ENCODE data around the gene P3R3URF. TPM values are rescaled to one million over a fixed set of nuclear protein-coding genes. Genes with fewer than 3 reads are reported as not detected.

The P3R3URF gene
- total and polyA plus RNA-seq, 9 of the 15 experiments (the other 6 are each of a cell fraction or from before 2014, with no cell fraction given) = not detected

DNA sequence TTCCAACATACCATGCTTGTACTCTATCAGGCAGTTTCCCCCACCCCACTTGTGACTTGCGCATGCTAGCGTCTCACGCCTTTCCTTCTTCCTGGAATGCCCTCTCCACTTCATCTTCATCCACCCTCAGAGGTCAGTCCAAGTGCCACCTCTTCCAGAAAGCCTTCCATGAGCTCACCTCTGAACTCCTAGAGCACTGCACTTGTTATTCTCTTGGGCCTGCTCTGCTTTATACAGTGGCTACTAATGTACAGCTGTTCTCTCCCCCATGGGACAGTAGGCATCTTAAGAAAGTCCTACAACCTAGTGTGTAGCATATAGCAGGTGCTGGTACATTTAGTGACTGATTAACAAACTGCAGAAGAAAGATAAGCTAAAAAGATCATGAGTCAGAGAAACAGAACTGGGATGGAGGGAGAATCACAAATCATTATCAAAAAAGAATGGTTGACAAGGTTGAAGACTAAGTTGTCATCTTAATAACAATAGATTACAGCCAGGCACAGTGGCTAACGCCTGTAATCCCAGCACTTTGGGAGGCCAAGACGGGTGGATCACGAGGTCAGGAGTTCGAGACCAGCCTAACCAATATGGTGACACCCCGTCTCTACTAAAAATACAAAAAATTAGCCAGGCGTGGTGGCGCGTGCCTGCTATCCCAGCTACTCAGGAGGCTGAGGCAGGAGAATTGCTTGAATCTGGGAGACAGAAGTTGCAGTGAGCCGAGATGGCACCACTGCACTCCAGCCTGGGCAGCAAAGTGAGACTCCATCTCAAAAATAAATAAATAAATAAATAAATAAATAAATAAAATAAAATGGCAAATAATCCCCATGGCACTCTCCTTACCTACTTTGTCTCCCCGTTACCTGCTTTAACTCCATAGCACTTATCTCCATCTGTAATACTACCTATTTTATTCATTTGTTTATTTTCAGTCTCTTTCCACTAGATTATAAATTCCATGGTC, 17.7 kb downstream of the P3R3URF start (continued):
- TF ChIP-seq, protein P1, sequence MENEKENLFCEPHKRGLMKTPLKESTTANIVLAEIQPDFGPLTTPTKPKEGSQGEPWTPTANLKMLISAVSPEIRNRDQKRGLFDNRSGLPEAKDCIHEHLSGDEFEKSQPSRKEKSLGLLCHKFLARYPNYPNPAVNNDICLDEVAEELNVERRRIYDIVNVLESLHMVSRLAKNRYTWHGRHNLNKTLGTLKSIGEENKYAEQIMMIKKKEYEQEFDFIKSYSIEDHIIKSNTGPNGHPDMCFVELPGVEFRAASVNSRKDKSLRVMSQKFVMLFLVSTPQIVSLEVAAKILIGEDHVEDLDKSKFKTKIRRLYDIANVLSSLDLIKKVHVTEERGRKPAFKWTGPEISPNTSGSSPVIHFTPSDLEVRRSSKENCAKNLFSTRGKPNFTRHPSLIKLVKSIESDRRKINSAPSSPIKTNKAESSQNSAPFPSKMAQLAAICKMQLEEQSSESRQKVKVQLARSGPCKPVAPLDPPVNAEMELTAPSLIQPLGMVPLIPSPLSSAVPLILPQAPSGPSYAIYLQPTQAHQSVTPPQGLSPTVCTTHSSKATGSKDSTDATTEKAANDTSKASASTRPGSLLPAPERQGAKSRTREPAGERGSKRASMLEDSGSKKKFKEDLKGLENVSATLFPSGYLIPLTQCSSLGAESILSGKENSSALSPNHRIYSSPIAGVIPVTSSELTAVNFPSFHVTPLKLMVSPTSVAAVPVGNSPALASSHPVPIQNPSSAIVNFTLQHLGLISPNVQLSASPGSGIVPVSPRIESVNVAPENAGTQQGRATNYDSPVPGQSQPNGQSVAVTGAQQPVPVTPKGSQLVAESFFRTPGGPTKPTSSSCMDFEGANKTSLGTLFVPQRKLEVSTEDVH (IDR thresholded peaks at IDR 0.05; ENCODE audit: low read depth, partially characterized antibody) = peak; percentile 74
- TF ChIP-seq SLC30A9 (CRISPR knock-in tag; IDR thresholded peaks at IDR 0.05) (no peak), ZNF175 (CRISPR knock-in tag; IDR thresholded peaks at IDR 0.05; ENCODE audit: low read depth) (peak; percentile 95), CBX5 (IDR thresholded peaks at IDR 0.05; ENCODE audit: borderline replicate concordance, low read depth) (peak; percentile 14; the same call in 1 of the 2 replicates), MTA2 (IDR thresholded peaks at IDR 0.05; ENCODE audit: low read depth) (peak; percentile 99), TRIM24 (IDR thresholded peaks at IDR 0.05) (peak; percentile 99), ZNF165 (CRISPR knock-in tag; IDR thresholded peaks at IDR 0.05; ENCODE audit: borderline replicate concordance) (no peak), FOSL1 (tag; conservative IDR thresholded peaks at IDR 0.05) (peak; percentile 99), PHF20 (IDR thresholded peaks at IDR 0.05; ENCODE audit: partially characterized antibody) (peak; percentile 77), POLR2B (IDR thresholded peaks at IDR 0.05; ENCODE audit: low read depth, partially characterized antibody) (no peak), SPI1 (IDR thresholded peaks at IDR 0.05; ENCODE audit: borderline replicate concordance, low read depth, low read length) (no peak), TGIF2 (CRISPR knock-in tag; IDR thresholded peaks at IDR 0.05) (no peak), HNRNPLL (IDR thresholded peaks at IDR 0.05; ENCODE audit: low read depth, low read length, poor library complexity, severe bottlenecking) (peak; percentile 39), TRIM28 (IDR thresholded peaks at IDR 0.05) (peak; percentile 86)
- TF ChIP-seq, protein P2, sequence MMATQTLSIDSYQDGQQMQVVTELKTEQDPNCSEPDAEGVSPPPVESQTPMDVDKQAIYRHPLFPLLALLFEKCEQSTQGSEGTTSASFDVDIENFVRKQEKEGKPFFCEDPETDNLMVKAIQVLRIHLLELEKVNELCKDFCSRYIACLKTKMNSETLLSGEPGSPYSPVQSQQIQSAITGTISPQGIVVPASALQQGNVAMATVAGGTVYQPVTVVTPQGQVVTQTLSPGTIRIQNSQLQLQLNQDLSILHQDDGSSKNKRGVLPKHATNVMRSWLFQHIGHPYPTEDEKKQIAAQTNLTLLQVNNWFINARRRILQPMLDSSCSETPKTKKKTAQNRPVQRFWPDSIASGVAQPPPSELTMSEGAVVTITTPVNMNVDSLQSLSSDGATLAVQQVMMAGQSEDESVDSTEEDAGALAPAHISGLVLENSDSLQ (IDR thresholded peaks at IDR 0.05) = peak; percentile 96
- TF ChIP-seq, protein P3, sequence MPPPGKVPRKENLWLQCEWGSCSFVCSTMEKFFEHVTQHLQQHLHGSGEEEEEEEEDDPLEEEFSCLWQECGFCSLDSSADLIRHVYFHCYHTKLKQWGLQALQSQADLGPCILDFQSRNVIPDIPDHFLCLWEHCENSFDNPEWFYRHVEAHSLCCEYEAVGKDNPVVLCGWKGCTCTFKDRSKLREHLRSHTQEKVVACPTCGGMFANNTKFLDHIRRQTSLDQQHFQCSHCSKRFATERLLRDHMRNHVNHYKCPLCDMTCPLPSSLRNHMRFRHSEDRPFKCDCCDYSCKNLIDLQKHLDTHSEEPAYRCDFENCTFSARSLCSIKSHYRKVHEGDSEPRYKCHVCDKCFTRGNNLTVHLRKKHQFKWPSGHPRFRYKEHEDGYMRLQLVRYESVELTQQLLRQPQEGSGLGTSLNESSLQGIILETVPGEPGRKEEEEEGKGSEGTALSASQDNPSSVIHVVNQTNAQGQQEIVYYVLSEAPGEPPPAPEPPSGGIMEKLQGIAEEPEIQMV (tag; conservative IDR thresholded peaks at IDR 0.05; ENCODE audit: low read depth) = no peak
- TF ChIP-seq, protein P4, sequence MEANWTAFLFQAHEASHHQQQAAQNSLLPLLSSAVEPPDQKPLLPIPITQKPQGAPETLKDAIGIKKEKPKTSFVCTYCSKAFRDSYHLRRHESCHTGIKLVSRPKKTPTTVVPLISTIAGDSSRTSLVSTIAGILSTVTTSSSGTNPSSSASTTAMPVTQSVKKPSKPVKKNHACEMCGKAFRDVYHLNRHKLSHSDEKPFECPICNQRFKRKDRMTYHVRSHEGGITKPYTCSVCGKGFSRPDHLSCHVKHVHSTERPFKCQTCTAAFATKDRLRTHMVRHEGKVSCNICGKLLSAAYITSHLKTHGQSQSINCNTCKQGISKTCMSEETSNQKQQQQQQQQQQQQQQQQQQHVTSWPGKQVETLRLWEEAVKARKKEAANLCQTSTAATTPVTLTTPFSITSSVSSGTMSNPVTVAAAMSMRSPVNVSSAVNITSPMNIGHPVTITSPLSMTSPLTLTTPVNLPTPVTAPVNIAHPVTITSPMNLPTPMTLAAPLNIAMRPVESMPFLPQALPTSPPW (CRISPR knock-in tag; IDR thresholded peaks at IDR 0.05) = peak; percentile 82
- TF ChIP-seq, protein P5, sequence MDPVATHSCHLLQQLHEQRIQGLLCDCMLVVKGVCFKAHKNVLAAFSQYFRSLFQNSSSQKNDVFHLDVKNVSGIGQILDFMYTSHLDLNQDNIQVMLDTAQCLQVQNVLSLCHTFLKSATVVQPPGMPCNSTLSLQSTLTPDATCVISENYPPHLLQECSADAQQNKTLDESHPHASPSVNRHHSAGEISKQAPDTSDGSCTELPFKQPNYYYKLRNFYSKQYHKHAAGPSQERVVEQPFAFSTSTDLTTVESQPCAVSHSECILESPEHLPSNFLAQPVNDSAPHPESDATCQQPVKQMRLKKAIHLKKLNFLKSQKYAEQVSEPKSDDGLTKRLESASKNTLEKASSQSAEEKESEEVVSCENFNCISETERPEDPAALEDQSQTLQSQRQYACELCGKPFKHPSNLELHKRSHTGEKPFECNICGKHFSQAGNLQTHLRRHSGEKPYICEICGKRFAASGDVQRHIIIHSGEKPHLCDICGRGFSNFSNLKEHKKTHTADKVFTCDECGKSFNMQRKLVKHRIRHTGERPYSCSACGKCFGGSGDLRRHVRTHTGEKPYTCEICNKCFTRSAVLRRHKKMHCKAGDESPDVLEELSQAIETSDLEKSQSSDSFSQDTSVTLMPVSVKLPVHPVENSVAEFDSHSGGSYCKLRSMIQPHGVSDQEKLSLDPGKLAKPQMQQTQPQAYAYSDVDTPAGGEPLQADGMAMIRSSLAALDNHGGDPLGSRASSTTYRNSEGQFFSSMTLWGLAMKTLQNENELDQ (CRISPR knock-in tag; IDR thresholded peaks at IDR 0.05; ENCODE audit: borderline replicate concordance) = no peak
